ENCODE results near the gene KLK3.

DNA sequence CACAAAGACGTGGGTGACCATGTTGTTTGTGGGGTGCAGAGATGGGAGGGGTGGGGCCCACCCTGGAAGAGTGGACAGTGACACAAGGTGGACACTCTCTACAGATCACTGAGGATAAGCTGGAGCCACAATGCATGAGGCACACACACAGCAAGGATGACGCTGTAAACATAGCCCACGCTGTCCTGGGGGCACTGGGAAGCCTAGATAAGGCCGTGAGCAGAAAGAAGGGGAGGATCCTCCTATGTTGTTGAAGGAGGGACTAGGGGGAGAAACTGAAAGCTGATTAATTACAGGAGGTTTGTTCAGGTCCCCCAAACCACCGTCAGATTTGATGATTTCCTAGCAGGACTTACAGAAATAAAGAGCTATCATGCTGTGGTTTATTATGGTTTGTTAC is 24.1 kb downstream of the KLK3 start:
- TF ChIP-seq NFE2L1 (CRISPR knock-in tag; IDR thresholded peaks at IDR 0.05; ENCODE audit: borderline replicate concordance) (no peak), ZFP36 (IDR thresholded peaks at IDR 0.05; ENCODE audit: borderline replicate concordance, low read depth, low read length, partially characterized antibody) (no peak)

Data from HepG2 (cell line).